IMR-90 (cell line): ENCODE results near the gene MYPN. TPM values are rescaled to one million over a fixed set of nuclear protein-coding genes. Genes with fewer than 3 reads are reported as not detected.

Source experiments
- ATAC-seq: fragments of 200-7000 bp; cut with Tn5 transposase; 2 replicates; pipeline ENCODE4 v1.9.1; 2020; ENCODE audit warnings: low read depth, mild to moderate bottlenecking, moderate library complexity
- BruUV-seq: library from RNA; stranded (reverse); fragments of 400-500 nt; replicated peaks from 2 replicates; lab custom pipeline; 2021; lab: Mats Ljungman, UMichigan
- CTCF ChIA-PET: fragments of 300-600 bp; formaldehyde crosslinking; extraction: SDS; loops from one replicate; lab custom pipeline; 2021; ENCODE audit warnings: antibody characterized with exemption; lab: Yijun Ruan, JAX
- POLR2A ChIA-PET: fragments of 300-600 bp; sonication (Branson Sonifier 250); formaldehyde crosslinking; loops from one replicate; lab custom pipeline; 2022; ENCODE audit warnings: antibody characterized with exemption; ENCODE audit not compliant: unreplicated experiment; lab: Charles Lee
- DNase-seq: peaks from one replicate; pipeline ENCODE4 v3.0.0; 2013
- H2AFZ ChIP-seq: replicated peaks from 2 replicates; pipeline ENCODE3; 2013; ENCODE audit warnings: low read length, mild to moderate bottlenecking; ENCODE audit not compliant: poor library complexity
- H2AK5ac ChIP-seq: 2 replicates; pipeline ENCODE4 v1.6.1; 2013; ENCODE audit warnings: low read depth, low read length, inconsistent platforms
- H2AK9ac ChIP-seq: replicated peaks from 2 replicates; pipeline ENCODE3; 2013; ENCODE audit warnings: mild to moderate bottlenecking, low read depth, low read length, moderate library complexity; ENCODE audit not compliant: poor library complexity
- H2BK120ac ChIP-seq: 2 replicates; pipeline ENCODE4 v1.6.1; 2013; ENCODE audit warnings: low read depth, low read length, inconsistent platforms
- H2BK15ac ChIP-seq: 3 replicates; pipeline ENCODE4 v1.6.1; 2013; ENCODE audit warnings: low read depth, low read length, inconsistent platforms
- H2BK20ac ChIP-seq: 2 replicates; pipeline ENCODE4 v1.6.1; 2013; ENCODE audit warnings: low read depth, mild to moderate bottlenecking, inconsistent platforms, low read length, moderate library complexity
- H2BK5ac ChIP-seq: 2 replicates; pipeline ENCODE4 v1.6.1; 2013; ENCODE audit warnings: mild to moderate bottlenecking, low read depth, low read length, inconsistent platforms; ENCODE audit not compliant: poor library complexity, severe bottlenecking
- H3K14ac ChIP-seq: replicated peaks from 2 replicates; pipeline ENCODE4 v1.6.1; 2013; ENCODE audit warnings: low read depth, low read length, inconsistent platforms
- H3K18ac ChIP-seq: 2 replicates; pipeline ENCODE4 v1.6.1; 2013; ENCODE audit warnings: low read depth, low read length, control low read depth
- H3K23ac ChIP-seq: 2 replicates; pipeline ENCODE4 v1.6.1; 2013; ENCODE audit warnings: low read depth, low read length, inconsistent platforms
- H3K27ac ChIP-seq: 2 replicates; pipeline ENCODE4 v1.5.1; 2013; ENCODE audit warnings: mild to moderate bottlenecking, control low read depth, low read length; ENCODE audit not compliant: insufficient read depth
- H3K27me3 ChIP-seq: 2 replicates; pipeline ENCODE4 v1.6.1; 2013; ENCODE audit warnings: low read length; ENCODE audit not compliant: control insufficient read depth, insufficient read depth
- H3K36me3 ChIP-seq: 2 replicates; pipeline ENCODE4 v1.6.1; 2013; ENCODE audit warnings: low read length, mixed read lengths; ENCODE audit not compliant: control insufficient read depth, insufficient read depth
- H3K4ac ChIP-seq: 2 replicates; pipeline ENCODE4 v1.6.1; 2013; ENCODE audit warnings: low read depth, low read length, inconsistent platforms
- H3K4me1 ChIP-seq: 2 replicates; pipeline ENCODE4 v1.6.1; 2013; ENCODE audit warnings: low read length, mixed read lengths; ENCODE audit not compliant: control insufficient read depth, insufficient read depth
- H3K4me2 ChIP-seq: 2 replicates; pipeline ENCODE4 v1.6.1; 2013; ENCODE audit warnings: low read depth, mild to moderate bottlenecking, control low read depth, low read length, moderate library complexity
- H3K4me3 ChIP-seq: 2 replicates; pipeline ENCODE4 v1.5.1; 2013; ENCODE audit warnings: low read depth, mild to moderate bottlenecking, control low read depth, low read length, moderate library complexity; ENCODE audit not compliant: insufficient read depth
- H3K56ac ChIP-seq: 2 replicates; pipeline ENCODE4 v1.6.1; 2013; ENCODE audit warnings: low read length, inconsistent platforms; ENCODE audit not compliant: insufficient read depth; ENCODE audit errors: extremely low read depth
- H3K79me1 ChIP-seq, 2 experiments: 2 replicates each; pipeline ENCODE4 v1.6.1; 2013; ENCODE audit warnings: low read length in 2 of 2, inconsistent platforms in 1 of 2, low read depth in 1 of 2
- H3K9ac ChIP-seq: 2 replicates; pipeline ENCODE4 v1.6.1; 2013; ENCODE audit warnings: low read depth, low read length, control low read depth
- H3K9me1 ChIP-seq: 2 replicates; pipeline ENCODE4 v1.6.1; 2013; ENCODE audit warnings: low read length, inconsistent platforms; ENCODE audit not compliant: insufficient read depth
- H3K9me3 ChIP-seq: 2 replicates; pipeline ENCODE4 v1.6.1; 2013; ENCODE audit warnings: low read length; ENCODE audit not compliant: control insufficient read depth, insufficient read depth
- H4K20me1 ChIP-seq: 2 replicates; pipeline ENCODE4 v1.6.1; 2013; ENCODE audit warnings: low read length, inconsistent platforms; ENCODE audit not compliant: insufficient read depth
- H4K5ac ChIP-seq: 2 replicates; pipeline ENCODE4 v1.6.1; 2013; ENCODE audit warnings: mild to moderate bottlenecking, low read depth, low read length, control low read depth
- H4K8ac ChIP-seq, 2 experiments: 2 replicates each; pipeline ENCODE4 v1.6.1; 2013; ENCODE audit warnings: low read depth in 2 of 2, low read length in 2 of 2, control low read depth in 1 of 2, inconsistent platforms in 1 of 2
- H4K91ac ChIP-seq: 2 replicates; pipeline ENCODE4 v1.6.1; 2013; ENCODE audit warnings: low read depth, low read length, inconsistent platforms; ENCODE audit not compliant: insufficient read depth
- CEBPB ChIP-seq: IDR thresholded peaks from 2 replicates; pipeline ENCODE4 v1.6.1; 2012; ENCODE audit warnings: low read depth, low read length, improper control_type of control experiment
- MXI1 ChIP-seq: IDR thresholded peaks from 2 replicates; pipeline ENCODE4 v1.6.1; 2012; ENCODE audit warnings: low read depth, mild to moderate bottlenecking, low read length, moderate library complexity, borderline replicate concordance
- RFX5 ChIP-seq: IDR thresholded peaks from 2 replicates; pipeline ENCODE4 v1.8.0; 2012; ENCODE audit warnings: low read depth, mild to moderate bottlenecking, low read length, moderate library complexity
- dilution Hi-C: fragments of 300-500 bp; cut with HindIII; formaldehyde crosslinking; loops from one replicate; pipeline ENCODE4 v1.14.3; 2018; ENCODE audit warnings: low sequenced_read_pairs; ENCODE audit not compliant: unreplicated experiment
- in situ Hi-C: fragments of 300-500 bp; cut with MboI; formaldehyde crosslinking; loops from 3 replicates; pipeline ENCODE4 v1.14.3; 2019; ENCODE audit warnings: low sequenced_read_pairs, inconsistent platforms, mixed read lengths
- intact Hi-C: fragments of 100-400 bp; cut with micrococcal nuclease; formaldehyde crosslinking; loops from 2 replicates; pipeline ENCODE4 v1.10.0; 2022
- polyA plus RNA-seq, 3 experiments: library from polyadenylated mRNA; depleted of rRNA; stranded (reverse); fragments of >200 nt; gene quantifications; 2 replicates each; pipeline ENCODE4 v1.2.3, GENCODE V29; 2012; ENCODE audit warnings: low replicate concordance in 1 of 3
- total RNA-seq: library from RNA; depleted of rRNA; stranded (reverse); fragments of >200 nt; gene quantifications from 2 replicates; pipeline ENCODE4 v1.2.3, GENCODE V29; 2012

The MYPN gene
- total and polyA plus RNA-seq, 2 of the 4 experiments (the other 2 are of a cell fraction), result 7.8 to 13.1 TPM

GRCh38 chr10:68235581-68235980, 126.3 kb downstream of the MYPN start:
- no peak for DNase-seq
- Histone ChIP-seq H4K91ac (no peak overlapping the region), H3K9ac (no peak overlapping the region), H3K36me3 (no peaks in the 10 kb centered on the region), H2AK5ac (no peak overlapping the region), H3K23ac (no peak overlapping the region), H3K4me3 (no peak overlapping the region), H3K79me1 (no peaks in the 10 kb centered on the region), H3K27me3 (peaks cover 31% of the 10 kb centered on the region), H3K4ac (no peak overlapping the region), H3K27ac (no peak overlapping the region), H2BK5ac (no peak overlapping the region), H4K20me1 (no peaks in the 10 kb centered on the region), H3K9me3 (no peaks in the 10 kb centered on the region), H3K18ac (no peak overlapping the region), H2BK15ac (no peak overlapping the region), H3K56ac (no peak overlapping the region), H3K9me1 (no peaks in the 10 kb centered on the region), H2AK9ac (no peak overlapping the region), H3K4me2 (no peak overlapping the region), H4K5ac (no peak overlapping the region), H2BK120ac (no peak overlapping the region), H2BK20ac (no peak overlapping the region), H3K4me1 (peaks cover 5% of the 10 kb centered on the region; the same call in 1 of the 2 replicates), H3K14ac (no peak overlapping the region), H4K8ac (no peak overlapping the region), H2AFZ (no peak overlapping the region)
- TF ChIP-seq CEBPB (no peak), MXI1 (no peak), RFX5 (no peak)
- BruUV-seq, result no TSS peak
- ChIA-PET CTCF (interaction anchor here (0.6 kb wide), 1 partner anchor 12 kb away, joined by 3 read pairs; no protein-coding TSS in a partner anchor), POLR2A (no interaction called here)
- intact Hi-C loops (no loop called here), dilution Hi-C loops (no loop called here), in situ Hi-C loops (no loop called here)
- ATAC-seq, result no peak
